Measurements from ENCODE around the gene ZDHHC8.
"Not testable (repeated sequence)": the region's sequence is repeated elsewhere in the genome, so short reads cannot be mapped to it uniquely, and the experiment has no call there.

The ZDHHC8 gene

GRCh38 chr22:20158391-20159036, 26.9 kb downstream of the ZDHHC8 start:
- no peak for ATAC-seq (ENCODE audit: low read depth)
- Mint-ChIP-seq H3K27ac (no peak overlapping the region), H3K36me3 (no peaks in the 10 kb centered on the region), H3K9me3 (peaks cover 3% of the 10 kb centered on the region), H3K4me3 (no peak overlapping the region), H3K27me3 (peaks cover 8% of the 10 kb centered on the region), H3K4me1 (peaks cover 3% of the 10 kb centered on the region)
- no peak for DNase-seq (ENCODE audit: low spot score in 2 of 2)

DNA sequence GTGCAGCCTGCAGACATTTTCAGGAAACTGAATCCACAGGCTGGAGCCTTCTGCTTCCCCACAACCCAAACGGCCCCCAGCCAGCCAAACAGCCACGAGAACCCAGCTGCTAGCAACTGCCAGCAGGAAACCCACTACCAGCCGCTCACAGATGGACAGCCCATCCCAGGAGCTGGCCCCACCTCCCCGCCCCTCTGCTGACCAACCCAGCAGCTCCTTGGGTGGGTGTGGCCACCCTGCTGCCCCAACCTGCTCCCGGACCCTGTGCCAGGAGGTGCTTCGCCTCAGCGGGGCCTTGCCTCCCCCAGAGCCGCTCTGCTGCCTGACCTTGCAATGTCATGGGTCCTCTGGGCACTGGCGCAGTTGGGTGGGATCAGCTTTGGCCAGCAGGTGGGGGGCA, 27.5 kb downstream of the ZDHHC8 start:
- no peaks in the 10 kb centered on the region for H3K36me3 Mint-ChIP-seq
- no peak overlapping the region for H3K4me3 Mint-ChIP-seq
- H3K4me1 Mint-ChIP-seq = peaks cover 4% of the 10 kb centered on the region
- peaks cover 8% of the 10 kb centered on the region for H3K27me3 Mint-ChIP-seq
- DNase-seq (ENCODE audit: low spot score in 2 of 2) = no peak
- no peak overlapping the region for H3K27ac Mint-ChIP-seq
- H3K9me3 Mint-ChIP-seq = peaks cover 4% of the 10 kb centered on the region
- no peak for ATAC-seq (ENCODE audit: low read depth)

DNA sequence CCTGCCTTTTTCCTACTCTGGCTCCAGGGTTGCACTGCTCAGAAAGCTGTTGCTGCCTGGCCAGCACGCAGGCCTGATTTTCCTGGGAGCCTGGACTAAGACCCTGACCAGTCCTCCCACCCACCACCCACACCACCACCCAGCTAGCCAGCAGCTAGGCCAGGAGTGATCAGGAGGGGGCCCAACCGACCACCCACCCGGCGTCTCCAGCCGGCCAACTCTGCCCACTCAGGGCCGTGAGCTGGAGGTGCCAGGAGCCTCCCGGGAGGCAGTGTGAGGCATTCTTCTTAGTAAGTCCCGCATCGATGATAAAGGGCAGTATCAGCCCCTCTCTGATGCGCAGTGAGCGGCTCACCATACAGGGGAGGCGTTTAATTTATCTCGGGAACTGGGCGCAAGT, 27.9 kb downstream of the ZDHHC8 start:
- not testable (repeated sequence) for DNase-seq (ENCODE audit: low spot score in 2 of 2); H3K27ac Mint-ChIP-seq; H3K27me3 Mint-ChIP-seq; H3K4me3 Mint-ChIP-seq; H3K9me3 Mint-ChIP-seq; H3K4me1 Mint-ChIP-seq; H3K36me3 Mint-ChIP-seq; ATAC-seq (ENCODE audit: low read depth)

GRCh38 chr22:20160041-20160440, 28.4 kb downstream of the ZDHHC8 start:
- no peaks in the 10 kb centered on the region for H3K36me3 Mint-ChIP-seq
- no peak overlapping the region for H3K4me3 Mint-ChIP-seq
- H3K9me3 Mint-ChIP-seq = peaks cover 7% of the 10 kb centered on the region
- ATAC-seq (ENCODE audit: low read depth) (no peak), DNase-seq (ENCODE audit: low spot score in 2 of 2) (no peak)
- peaks cover 8% of the 10 kb centered on the region for H3K27me3 Mint-ChIP-seq
- no peak overlapping the region for H3K27ac Mint-ChIP-seq
- H3K4me1 Mint-ChIP-seq = peaks cover 8% of the 10 kb centered on the region

DNA sequence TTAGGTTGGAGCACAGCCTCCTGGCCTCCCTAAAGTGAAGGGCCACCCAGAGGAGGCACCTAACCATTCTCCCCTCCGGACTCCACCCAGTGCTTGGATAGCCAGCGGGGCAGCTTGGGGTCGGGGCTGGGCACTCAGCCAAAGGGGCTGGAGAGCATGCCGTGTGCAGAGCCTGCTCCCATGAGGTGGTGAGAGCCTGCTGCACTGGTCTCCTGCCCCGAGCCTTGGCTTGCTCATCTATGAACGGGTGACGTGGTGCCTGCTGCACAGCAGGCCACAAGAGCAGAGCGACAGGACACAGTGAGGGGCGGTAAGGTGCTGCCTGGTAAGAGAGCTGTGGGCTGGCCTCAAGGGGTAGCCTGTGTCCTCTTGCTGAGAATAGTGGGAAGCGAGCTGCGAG, 33.3 kb downstream of the ZDHHC8 start:
- Mint-ChIP-seq H3K27ac (no peak overlapping the region), H3K27me3 (no peaks in the 10 kb centered on the region), H3K4me3 (no peak overlapping the region), H3K36me3 (no peaks in the 10 kb centered on the region), H3K9me3 (peaks cover 7% of the 10 kb centered on the region), H3K4me1 (peaks cover 6% of the 10 kb centered on the region)
- DNase-seq (ENCODE audit: low spot score in 2 of 2) (no peak), ATAC-seq (ENCODE audit: low read depth) (no peak)

GRCh38 chr22:20165421-20165820, 33.8 kb downstream of the ZDHHC8 start:
- peaks cover 7% of the 10 kb centered on the region for H3K9me3 Mint-ChIP-seq
- DNase-seq (ENCODE audit: low spot score in 2 of 2) (no peak), ATAC-seq (ENCODE audit: low read depth) (no peak)
- H3K4me3 Mint-ChIP-seq = no peak overlapping the region
- H3K4me1 Mint-ChIP-seq = peaks cover 6% of the 10 kb centered on the region
- peaks cover 1% of the 10 kb centered on the region for H3K27me3 Mint-ChIP-seq
- H3K27ac Mint-ChIP-seq = no peak overlapping the region
- no peaks in the 10 kb centered on the region for H3K36me3 Mint-ChIP-seq

- DNase-seq (ENCODE audit: low spot score in 2 of 2) (no peak), ATAC-seq (ENCODE audit: low read depth) (no peak)
- Mint-ChIP-seq H3K27me3 (peaks cover 2% of the 10 kb centered on the region), H3K27ac (no peak overlapping the region), H3K4me3 (no peak overlapping the region), H3K4me1 (peaks cover 6% of the 10 kb centered on the region), H3K9me3 (peaks cover 7% of the 10 kb centered on the region), H3K36me3 (no peaks in the 10 kb centered on the region)
Observed at GRCh38 chr22:20165913-20166312, 34.3 kb downstream of the ZDHHC8 start.

DNA sequence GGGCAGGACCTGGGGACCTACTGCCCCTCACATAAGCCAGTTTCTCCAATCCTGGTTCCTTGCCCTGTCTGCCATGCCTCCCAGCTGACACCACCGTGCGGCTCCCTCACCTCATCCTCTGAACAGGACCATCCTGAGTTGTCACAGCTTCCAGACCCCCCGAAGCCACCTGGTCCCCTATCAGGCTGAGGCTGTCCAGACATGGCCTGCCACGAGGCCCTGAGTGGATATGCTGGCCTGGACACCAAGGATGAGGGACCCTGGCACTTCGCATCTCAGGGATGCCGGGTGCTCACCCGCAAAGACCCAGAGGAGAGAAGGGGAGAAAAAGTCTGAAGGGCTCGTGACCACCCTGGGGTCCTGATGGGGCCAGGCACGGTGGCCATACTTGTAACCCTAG, 35.1 kb downstream of the ZDHHC8 start:
- no peak overlapping the region for H3K27ac Mint-ChIP-seq
- ATAC-seq (ENCODE audit: low read depth) = no peak

DNA sequence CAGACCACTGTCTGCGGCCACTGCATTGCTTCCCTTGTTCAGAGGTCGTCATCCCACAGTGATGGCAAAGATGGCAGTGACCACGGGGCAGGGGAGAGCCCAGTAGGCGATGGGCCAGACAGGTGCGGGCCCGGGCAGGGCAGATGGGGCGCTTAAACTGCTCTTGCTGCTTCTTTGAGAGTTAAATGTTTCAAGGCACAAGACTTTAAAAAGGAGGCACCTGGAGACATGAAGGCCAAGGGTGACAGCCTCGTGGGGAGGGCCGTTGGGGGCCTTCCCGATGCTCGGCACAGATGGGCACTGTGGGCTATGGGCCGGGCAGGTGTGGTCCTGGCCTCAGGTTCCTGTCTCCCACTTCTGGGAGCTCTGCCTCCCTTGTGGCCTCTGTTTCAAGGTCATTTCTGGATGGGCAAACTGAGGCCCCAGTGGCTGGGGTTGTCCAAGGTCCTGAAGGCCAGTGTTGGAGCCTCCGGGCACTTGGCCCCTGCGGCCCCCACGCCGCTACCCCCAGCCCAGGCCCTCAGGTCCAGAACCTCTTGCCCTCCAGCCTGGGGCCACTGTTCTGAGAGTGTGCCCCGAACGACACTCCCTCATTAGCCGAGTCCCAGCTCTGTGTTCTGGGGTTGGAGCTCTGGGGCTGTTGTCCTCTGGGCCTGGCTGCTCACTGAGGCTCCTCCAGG, 36.2 kb downstream of the ZDHHC8 start:
- H3K36me3 Mint-ChIP-seq = no peaks in the 10 kb centered on the region

More for the DNA sequence above, 35.1 kb downstream of the ZDHHC8 start:
- DNase-seq (ENCODE audit: low spot score in 2 of 2) = no peak
- Mint-ChIP-seq H3K4me3 (no peak overlapping the region), H3K27me3 (peaks cover 2% of the 10 kb centered on the region), H3K9me3 (peaks cover 7% of the 10 kb centered on the region), H3K4me1 (peaks cover 6% of the 10 kb centered on the region), H3K36me3 (no peaks in the 10 kb centered on the region)

DNA sequence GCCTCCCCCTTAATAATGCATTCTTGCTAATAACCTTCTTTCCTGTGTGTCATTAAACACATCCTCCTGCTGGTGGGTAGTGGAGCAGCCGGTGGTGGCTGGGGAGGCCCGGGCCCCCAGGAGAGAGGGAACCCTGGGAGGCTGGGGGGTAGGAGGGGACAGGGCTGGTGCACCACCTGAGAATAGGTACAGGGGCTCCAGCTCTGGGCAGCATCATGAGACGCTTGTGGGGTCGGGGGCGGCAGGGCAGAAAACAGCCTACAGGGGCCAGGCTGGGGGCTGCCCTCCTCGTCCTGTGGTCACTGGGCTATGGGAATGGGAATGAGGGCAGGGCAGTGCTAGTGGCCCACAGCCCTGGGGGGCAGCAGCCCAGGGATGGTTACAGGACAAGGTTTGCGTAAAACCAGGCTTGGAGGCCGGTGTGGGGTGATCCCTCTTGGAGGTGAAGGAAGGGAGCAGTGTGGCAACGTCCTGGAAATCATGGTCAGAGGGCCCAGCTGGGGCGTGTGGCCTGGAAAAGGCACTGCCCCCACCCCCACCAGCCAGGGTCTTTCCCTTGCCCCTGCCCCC, 37.7 kb downstream of the ZDHHC8 start:
- peaks cover 1% of the 10 kb centered on the region for H3K4me1 Mint-ChIP-seq
- DNase-seq (ENCODE audit: low spot score in 2 of 2) = no peak
- peaks cover 2% of the 10 kb centered on the region for H3K27me3 Mint-ChIP-seq
- H3K27ac Mint-ChIP-seq = no peak overlapping the region
- H3K4me3 Mint-ChIP-seq = no peak overlapping the region
- ATAC-seq (ENCODE audit: low read depth) = no peak
- peaks cover under 1% of the 10 kb centered on the region for H3K9me3 Mint-ChIP-seq
- H3K36me3 Mint-ChIP-seq = no peaks in the 10 kb centered on the region

More for the DNA sequence above, 36.2 kb downstream of the ZDHHC8 start:
- peaks cover 2% of the 10 kb centered on the region for H3K27me3 Mint-ChIP-seq
- H3K9me3 Mint-ChIP-seq = peaks cover 5% of the 10 kb centered on the region
- H3K27ac Mint-ChIP-seq = no peak overlapping the region
- no peak overlapping the region for H3K4me3 Mint-ChIP-seq
- ATAC-seq (ENCODE audit: low read depth) (no peak), DNase-seq (ENCODE audit: low spot score in 2 of 2) (no peak)
- peaks cover 6% of the 10 kb centered on the region for H3K4me1 Mint-ChIP-seq

DNA sequence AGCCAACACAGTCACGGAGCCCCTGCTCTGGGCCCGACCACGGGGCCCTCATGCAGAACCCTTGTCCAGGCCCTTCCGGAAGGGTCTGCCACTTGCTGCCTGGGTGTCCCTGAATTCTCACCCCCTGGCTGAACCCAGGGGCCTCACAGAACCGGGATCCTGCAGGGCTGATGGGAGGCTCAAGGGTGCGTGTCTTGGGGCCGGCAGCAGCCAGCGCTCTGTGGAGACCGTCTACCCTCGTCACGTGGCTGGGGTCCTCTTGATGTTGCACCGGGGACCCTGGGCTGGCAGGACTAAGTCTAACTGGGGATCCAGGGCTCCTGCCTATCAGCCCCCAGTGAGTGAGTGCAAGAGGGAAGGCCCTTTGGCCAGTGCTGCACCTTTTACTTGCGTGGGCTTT, 38.6 kb downstream of the ZDHHC8 start:
- Mint-ChIP-seq H3K4me3 (no peak overlapping the region), H3K9me3 (no peaks in the 10 kb centered on the region), H3K4me1 (no peaks in the 10 kb centered on the region), H3K36me3 (no peaks in the 10 kb centered on the region), H3K27me3 (peaks cover 2% of the 10 kb centered on the region), H3K27ac (no peak overlapping the region)
- DNase-seq (ENCODE audit: low spot score in 2 of 2) = no peak
- ATAC-seq (ENCODE audit: low read depth) = no peak

- no peaks in the 10 kb centered on the region for H3K4me1 Mint-ChIP-seq
- H3K27ac Mint-ChIP-seq = no peak overlapping the region
- H3K27me3 Mint-ChIP-seq = peaks cover 2% of the 10 kb centered on the region
- no peak overlapping the region for H3K4me3 Mint-ChIP-seq
- ATAC-seq (ENCODE audit: low read depth) = no peak
- H3K9me3 Mint-ChIP-seq = no peaks in the 10 kb centered on the region
- DNase-seq (ENCODE audit: low spot score in 2 of 2) = no peak
- no peaks in the 10 kb centered on the region for H3K36me3 Mint-ChIP-seq
Observed at GRCh38 chr22:20171288-20172140, 39.9 kb downstream of the ZDHHC8 start.

GRCh38 chr22:20172141-20172613, 40.6 kb downstream of the ZDHHC8 start:
- Mint-ChIP-seq H3K27me3 (peaks cover 2% of the 10 kb centered on the region), H3K4me1 (no peaks in the 10 kb centered on the region), H3K27ac (no peak overlapping the region), H3K4me3 (no peak overlapping the region), H3K36me3 (no peaks in the 10 kb centered on the region), H3K9me3 (no peaks in the 10 kb centered on the region)
- ATAC-seq (ENCODE audit: low read depth) (no peak), DNase-seq (ENCODE audit: low spot score in 2 of 2) (no peak)

- Mint-ChIP-seq H3K27me3 (peaks cover 2% of the 10 kb centered on the region), H3K36me3 (no peaks in the 10 kb centered on the region), H3K27ac (no peak overlapping the region), H3K4me1 (no peaks in the 10 kb centered on the region), H3K9me3 (no peaks in the 10 kb centered on the region), H3K4me3 (no peak overlapping the region)
- DNase-seq (ENCODE audit: low spot score in 2 of 2) (no peak), ATAC-seq (ENCODE audit: low read depth) (no peak)
Observed at GRCh38 chr22:20173246-20173645, 41.6 kb downstream of the ZDHHC8 start.
